Measurements from ENCODE around the gene CRELD2.

The CRELD2 gene

GRCh38 chr22:49913446-49913845 is 5.0 kb upstream of the CRELD2 start:
- no peak for DNase-seq

- DNase-seq, result no peak
These were observed 4.2 kb upstream of the CRELD2 start for GRCh38 chr22:49914256-49914655.

- no peak for DNase-seq
These were observed 2.8 kb upstream of the CRELD2 start for GRCh38 chr22:49915610-49916009.

GRCh38 chr22:49916831-49917230 is 1.6 kb upstream of the CRELD2 start:
- no peak for DNase-seq

GRCh38 chr22:49918911-49919881 is 762 bp downstream of the CRELD2 start:
- no peak for DNase-seq

- DNase-seq, result no peak
These were observed 2.4 kb downstream of the CRELD2 start for GRCh38 chr22:49920859-49921258.

GRCh38 chr22:49921508-49922278 is 3.3 kb downstream of the CRELD2 start:
- DNase-seq, result no peak

- no peak for DNase-seq
These were observed 4.0 kb downstream of the CRELD2 start for GRCh38 chr22:49922484-49922883.

- no peak for DNase-seq
These were observed 4.5 kb downstream of the CRELD2 start for GRCh38 chr22:49922926-49923325.

- DNase-seq, result no peak
These were observed 5.0 kb downstream of the CRELD2 start for GRCh38 chr22:49923445-49923844.

GRCh38 chr22:49924113-49924833 is 5.8 kb downstream of the CRELD2 start:
- DNase-seq, result no peak

GRCh38 chr22:49925525-49926128 is 7.2 kb downstream of the CRELD2 start:
- DNase-seq, result no peak

- no peak for DNase-seq
These were observed 8.5 kb downstream of the CRELD2 start for GRCh38 chr22:49926916-49927315.

- no peak for DNase-seq
These were observed 9.2 kb downstream of the CRELD2 start for GRCh38 chr22:49927483-49928184.

- no peak for DNase-seq
These were observed 9.7 kb downstream of the CRELD2 start for GRCh38 chr22:49928185-49928495.

GRCh38 chr22:49928555-49929210 is 10.2 kb downstream of the CRELD2 start:
- no peak for DNase-seq

GRCh38 chr22:49929211-49929979 is 11.0 kb downstream of the CRELD2 start:
- no peak for DNase-seq

GRCh38 chr22:49929994-49930575 is 11.7 kb downstream of the CRELD2 start:
- DNase-seq, result no peak

GRCh38 chr22:49930596-49931412 is 12.4 kb downstream of the CRELD2 start:
- peak; percentile 82 for DNase-seq
